ENCODE results near the gene CLASP1. TPM values are rescaled to one million over a fixed set of nuclear protein-coding genes. Genes with fewer than 3 reads are reported as not detected.

Gene CLASP1
- total and polyA plus RNA-seq, 2 of the 8 experiments (the other 6 are each of a cell fraction or from before 2014, with no cell fraction given): 7.3 to 53.9 TPM

DNA sequence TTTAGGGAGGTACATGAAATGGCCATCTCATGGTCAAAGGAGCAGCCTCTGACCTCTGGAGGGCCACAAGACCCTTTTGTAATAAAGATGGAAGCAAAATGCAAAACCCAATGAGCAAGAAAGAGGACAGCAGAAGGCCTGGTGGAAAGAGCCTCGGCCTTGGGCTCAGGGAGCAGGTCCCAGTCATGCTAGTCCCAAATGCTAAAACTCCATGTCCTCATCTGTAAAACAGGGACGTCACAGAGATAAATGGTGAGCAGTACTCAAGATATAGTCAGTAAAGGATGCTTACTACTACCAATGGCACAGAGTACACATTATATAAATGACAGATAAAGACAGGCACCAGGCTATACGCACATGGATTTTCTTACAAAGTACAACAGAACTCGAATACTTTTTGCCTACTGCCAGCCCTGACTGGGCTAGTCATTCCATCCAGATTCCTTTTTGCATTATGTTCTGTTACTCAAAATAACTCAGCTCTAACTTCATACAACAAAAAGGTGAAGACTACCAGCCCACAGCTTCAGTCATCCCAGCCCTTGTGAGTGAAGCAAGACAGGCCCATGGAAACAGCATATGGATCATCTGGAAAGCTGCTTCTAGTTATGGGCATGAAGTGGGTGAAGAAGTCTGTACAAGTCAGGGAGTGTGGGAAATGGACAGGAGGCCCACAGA, 299.4 kb downstream of the CLASP1 start:
- no peaks in the 10 kb centered on the region for H3K23me2 ChIP-seq (ENCODE audit: low read depth, low read length)
- no peak overlapping the region for H3K27ac ChIP-seq (ENCODE audit: low read depth, low read length)
- H3K56ac ChIP-seq (replicated peaks; ENCODE audit: insufficient read length, low read depth, low read length): no peak overlapping the region
- H3K18ac ChIP-seq (ENCODE audit: extremely low read depth, low read length): no peak overlapping the region
- H3K4me2 ChIP-seq (ENCODE audit: insufficient read depth in 1 of 2, low read depth in 2 of 2, low read length in 2 of 2): no peak overlapping the region
- no peak overlapping the region for H4K8ac ChIP-seq (ENCODE audit: extremely low read depth, insufficient read depth, low read length)
- peaks cover 2 to 4% of the 10 kb centered on the region in 2 experiments for H4K20me1 ChIP-seq (replicated peaks in 1 of 2; ENCODE audit: control insufficient read depth in 1 of 2, insufficient read depth in 2 of 2, low read length in 2 of 2)
- H2AK5ac ChIP-seq (ENCODE audit: low read depth, low read length): no peak overlapping the region
- H2BK12ac ChIP-seq (ENCODE audit: low read depth, low read length): no peak overlapping the region
- FAIRE-seq (no peak), DNase-seq (ENCODE audit: low read depth in 1 of 2, low spot score in 2 of 2) (no peak)
- no peaks in the 10 kb centered on the region; the same call in 1 of the 2 replicates for H3K79me1 ChIP-seq (ENCODE audit: low read depth, low read length)
- ChIA-PET POLR2A (ENCODE audit: partially characterized antibody) (no interaction called here), CTCF (ENCODE audit: partially characterized antibody) (interaction anchor here (0.9 to 1.0 kb wide), 2 partner anchors 11 to 221 kb away, joined by 4 read pairs; no protein-coding TSS in a partner anchor)
- no peak overlapping the region for H2BK5ac ChIP-seq (ENCODE audit: low read depth, low read length)
- H2AFZ ChIP-seq (ENCODE audit: low read length): no peak overlapping the region
- no peak overlapping the region for H2BK15ac ChIP-seq (ENCODE audit: low read length)
- H3K79me2 ChIP-seq (ENCODE audit: control insufficient read depth in 1 of 2, insufficient read depth in 2 of 2, low read length in 2 of 2): no peaks in the 10 kb centered on the region
- WGBS, 2 experiments (ENCODE audit: extremely low coverage in 1 of 2, insufficient coverage in 1 of 2, insufficient read length in 1 of 2, insufficient replicate concordance in 2 of 2, low coverage in 1 of 2, low lambda C conversion rate in 2 of 2, missing lambda C conversion rate in 1 of 2): 96% methylated on average over 4 of the region's 4 CpGs; no CpG with 5 or more reads in 1 of the 2 experiments
- no peaks in the 10 kb centered on the region for H3K9me3 ChIP-seq (ENCODE audit: insufficient read depth in 2 of 2, low read depth in 1 of 2, low read length in 1 of 2)
- no peak overlapping the region for H2BK120ac ChIP-seq (replicated peaks; ENCODE audit: low read depth, low read length)
- H3K4ac ChIP-seq (replicated peaks; ENCODE audit: insufficient read length, low read depth, low read length): no peak overlapping the region
- no peak overlapping the region for H2BK20ac ChIP-seq (ENCODE audit: low read length)
- H3K27me3 ChIP-seq (replicated peaks in 1 of 4; ENCODE audit: control insufficient read depth in 3 of 4, extremely low read depth in 1 of 4, insufficient read depth in 3 of 4, low read length in 3 of 4): no peaks in the 10 kb centered on the region
- no peak overlapping the region for H3K14ac ChIP-seq (ENCODE audit: insufficient read length)
- H3K23ac ChIP-seq (ENCODE audit: insufficient read length): no peak overlapping the region
- no peak overlapping the region for H3K9ac ChIP-seq (replicated peaks in 1 of 4; ENCODE audit: extremely low read depth in 1 of 4, low read depth in 3 of 4, low read length in 3 of 4)
- no peaks in the 10 kb centered on the region for H3K4me1 ChIP-seq (replicated peaks in 1 of 4; ENCODE audit: control insufficient read depth in 3 of 4, insufficient read depth in 4 of 4, low read length in 3 of 4)
- no peak overlapping the region for H4K91ac ChIP-seq (replicated peaks; ENCODE audit: insufficient read length, low read length)
- H3K36me3 ChIP-seq (ENCODE audit: control insufficient read depth in 2 of 4, insufficient read depth in 4 of 4, low read length in 3 of 4): peaks cover 16 to 51% (median 39%) of the 10 kb centered on the region in 4 experiments; a peak in 7 of 8 replicates
- H4K5ac ChIP-seq (ENCODE audit: insufficient read length, low read depth, low read length): no peak overlapping the region
- no peak overlapping the region for H3K4me3 ChIP-seq (ENCODE audit: extremely low read depth in 1 of 4, insufficient read depth in 2 of 4, low read depth in 3 of 4, low read length in 4 of 4)
- TF ChIP-seq TEAD4 (IDR thresholded peaks at IDR 0.05; ENCODE audit: low read depth, low read length) (no peak), POLR2AphosphoS5 (IDR thresholded peaks at IDR 0.05; ENCODE audit: low read depth, low read length) (no peak), BACH1 (IDR thresholded peaks at IDR 0.05; ENCODE audit: low read length) (no peak), CREB1 (IDR thresholded peaks at IDR 0.05) (no peak), PHF8 (conservative IDR thresholded peaks at IDR 0.05; ENCODE audit: low read depth, low read length) (no peak), TBP (IDR thresholded peaks at IDR 0.05; ENCODE audit: low read depth, low read length) (no peak), KDM1A (IDR thresholded peaks at IDR 0.05; ENCODE audit: borderline replicate concordance, low read length) (no peak), CHD2 (IDR thresholded peaks at IDR 0.05; ENCODE audit: low read length) (no peak), NRF1 (IDR thresholded peaks at IDR 0.05; ENCODE audit: low read depth, low read length) (no peak), JUND (IDR thresholded peaks at IDR 0.05; ENCODE audit: low read length) (no peak), CTBP2 (IDR thresholded peaks at IDR 0.05; ENCODE audit: borderline replicate concordance, insufficient read depth, insufficient read length, low read length) (no peak)

Data from H1 (cell line).